ENCODE results near the gene UQCR10. TPM values are rescaled to one million over a fixed set of nuclear protein-coding genes. Genes with fewer than 3 reads are reported as not detected.

The UQCR10 gene
- total and polyA plus RNA-seq, 7 donors: 37.9 to 555 (median 84.5) TPM

GRCh38 chr22:29814003-29814402 is 46.8 kb downstream of the UQCR10 start:
- intact Hi-C loops (cut with DNase I): no loop called here
- H3K36me3 ChIP-seq: peaks cover 12 to 85% (median 29%) of the 10 kb centered on the region in 4 donors
- WGBS, 2 donors: 86 to 97% methylated on average over 5 of the region's 5 CpGs
- no peak overlapping the region for H3K27ac ChIP-seq
- H3K27me3 ChIP-seq: no peaks in the 10 kb centered on the region
- TF ChIP-seq, protein P1, sequence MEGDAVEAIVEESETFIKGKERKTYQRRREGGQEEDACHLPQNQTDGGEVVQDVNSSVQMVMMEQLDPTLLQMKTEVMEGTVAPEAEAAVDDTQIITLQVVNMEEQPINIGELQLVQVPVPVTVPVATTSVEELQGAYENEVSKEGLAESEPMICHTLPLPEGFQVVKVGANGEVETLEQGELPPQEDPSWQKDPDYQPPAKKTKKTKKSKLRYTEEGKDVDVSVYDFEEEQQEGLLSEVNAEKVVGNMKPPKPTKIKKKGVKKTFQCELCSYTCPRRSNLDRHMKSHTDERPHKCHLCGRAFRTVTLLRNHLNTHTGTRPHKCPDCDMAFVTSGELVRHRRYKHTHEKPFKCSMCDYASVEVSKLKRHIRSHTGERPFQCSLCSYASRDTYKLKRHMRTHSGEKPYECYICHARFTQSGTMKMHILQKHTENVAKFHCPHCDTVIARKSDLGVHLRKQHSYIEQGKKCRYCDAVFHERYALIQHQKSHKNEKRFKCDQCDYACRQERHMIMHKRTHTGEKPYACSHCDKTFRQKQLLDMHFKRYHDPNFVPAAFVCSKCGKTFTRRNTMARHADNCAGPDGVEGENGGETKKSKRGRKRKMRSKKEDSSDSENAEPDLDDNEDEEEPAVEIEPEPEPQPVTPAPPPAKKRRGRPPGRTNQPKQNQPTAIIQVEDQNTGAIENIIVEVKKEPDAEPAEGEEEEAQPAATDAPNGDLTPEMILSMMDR (IDR thresholded peaks at IDR 0.05): no peak
- TF ChIP-seq POLR2AphosphoS5 (IDR thresholded peaks at IDR 0.05) (no peak), POLR2A (IDR thresholded peaks at IDR 0.05) (no peak)
- H3K4me3 ChIP-seq: no peak overlapping the region
- peaks cover 0 to 9% (median 0%) of the 10 kb centered on the region in 4 donors for H3K4me1 ChIP-seq
- H3K9me3 ChIP-seq: no peaks in the 10 kb centered on the region
- DNase-seq: no peak

- Histone ChIP-seq H3K9me3 (no peaks in the 10 kb centered on the region), H3K27ac (peak overlapping the region in 1 of 4 donors; percentile 27), H3K36me3 (peaks cover 12 to 95% (median 32%) of the 10 kb centered on the region in 4 donors), H3K4me3 (no peak overlapping the region), H3K27me3 (no peaks in the 10 kb centered on the region), H3K4me1 (peaks cover 0 to 9% (median 0%) of the 10 kb centered on the region in 4 donors)
- 91 to 93% methylated on average over 4 of the region's 4 CpGs for WGBS, 2 donors
- TF ChIP-seq POLR2AphosphoS5 (IDR thresholded peaks at IDR 0.05): no peak
- TF ChIP-seq POLR2A (IDR thresholded peaks at IDR 0.05): no peak
- no peak for TF ChIP-seq EP300 (IDR thresholded peaks at IDR 0.05)
- TF ChIP-seq, protein P1 (IDR thresholded peaks at IDR 0.05): no peak
- no peak for DNase-seq
- intact Hi-C loops (cut with DNase I): no loop called here
These were observed 48.4 kb downstream of the UQCR10 start for GRCh38 chr22:29815580-29815979.

GRCh38 chr22:29816128-29816527 is 49.0 kb downstream of the UQCR10 start:
- intact Hi-C loops (cut with DNase I): no loop called here
- Histone ChIP-seq H3K27me3 (no peaks in the 10 kb centered on the region), H3K27ac (peak overlapping the region in 1 of 4 donors; percentile 27), H3K9me3 (no peaks in the 10 kb centered on the region), H3K4me1 (peaks cover 0 to 9% (median 0%) of the 10 kb centered on the region in 4 donors), H3K36me3 (peaks cover 12 to 95% (median 33%) of the 10 kb centered on the region in 4 donors), H3K4me3 (no peak overlapping the region)
- WGBS, 2 donors: 50 to 64% methylated on average over 2 of the region's 2 CpGs
- no peak for DNase-seq
- TF ChIP-seq, protein P1 (IDR thresholded peaks at IDR 0.05): no peak
- no peak for TF ChIP-seq POLR2AphosphoS5 (IDR thresholded peaks at IDR 0.05)
- TF ChIP-seq POLR2A (IDR thresholded peaks at IDR 0.05): no peak
- TF ChIP-seq EP300 (IDR thresholded peaks at IDR 0.05): no peak

- 85% methylated on average over 6 of the region's 6 CpGs for WGBS, 2 donors
- intact Hi-C loops (cut with DNase I): no loop called here
These were observed 49.4 kb downstream of the UQCR10 start for GRCh38 chr22:29816539-29816938.

More at GRCh38 chr22:29816539-29816938, 49.4 kb downstream of the UQCR10 start:
- Histone ChIP-seq H3K4me3 (no peak overlapping the region), H3K9me3 (no peaks in the 10 kb centered on the region), H3K27ac (peak overlapping the region in 1 of 4 donors; percentile 27), H3K36me3 (peaks cover 12 to 95% (median 33%) of the 10 kb centered on the region in 4 donors), H3K27me3 (no peaks in the 10 kb centered on the region), H3K4me1 (peaks cover 0 to 9% (median 1%) of the 10 kb centered on the region in 4 donors)
- no peak for DNase-seq
- TF ChIP-seq, protein P1 (IDR thresholded peaks at IDR 0.05): no peak
- TF ChIP-seq POLR2AphosphoS5 (IDR thresholded peaks at IDR 0.05) (no peak), POLR2A (IDR thresholded peaks at IDR 0.05) (no peak), EP300 (IDR thresholded peaks at IDR 0.05) (no peak)

Data from sigmoid colon (tissue), 7 donors.